HEK293 (cell line): ENCODE data around the gene NHP2.
A peak's percentile ranks its signal among the peaks of the same experiment; 100 is the strongest.

Source experiments
- GLI2 ChIP-seq: fragments of 450-650 bp; formaldehyde crosslinking; IDR thresholded peaks from 2 replicates; pipeline ENCODE4; 2017; ENCODE audit warnings: missing biosample characterization, missing genetic modification characterization, low read depth, borderline replicate concordance
- OSR2 ChIP-seq: fragments of 450-650 bp; formaldehyde crosslinking; IDR thresholded peaks from 2 replicates; pipeline ENCODE4 v1.5.1; 2016; ENCODE audit warnings: missing biosample characterization, missing genetic modification characterization
- TRIM28 ChIP-seq: IDR thresholded peaks from 2 replicates; pipeline ENCODE4 v1.6.1; 2011; ENCODE audit warnings: low read length, control low read depth, borderline replicate concordance
- YY2 ChIP-seq: fragments of 450-650 bp; formaldehyde crosslinking; IDR thresholded peaks from 2 replicates; pipeline ENCODE4 v1.5.1; 2016; ENCODE audit warnings: missing biosample characterization, missing genetic modification characterization
- ZBTB8A ChIP-seq: fragments of 450-650 bp; formaldehyde crosslinking; IDR thresholded peaks from 2 replicates; pipeline ENCODE4 v1.5.1; 2016; ENCODE audit warnings: missing biosample characterization, missing genetic modification characterization
- ZFP3 ChIP-seq: fragments of 450-650 bp; formaldehyde crosslinking; IDR thresholded peaks from 2 replicates; pipeline ENCODE4 v1.5.1; 2016; ENCODE audit warnings: low read depth, missing biosample characterization, missing genetic modification characterization
- ZNF169 ChIP-seq: fragments of 450-650 bp; formaldehyde crosslinking; IDR thresholded peaks from 2 replicates; pipeline ENCODE4 v1.5.1; 2016; ENCODE audit warnings: missing biosample characterization, missing genetic modification characterization
- ZNF202 ChIP-seq: fragments of 450-650 bp; formaldehyde crosslinking; IDR thresholded peaks from 2 replicates; pipeline ENCODE4 v1.5.1; 2016; ENCODE audit warnings: missing biosample characterization, missing genetic modification characterization, borderline replicate concordance
- ZNF223 ChIP-seq: fragments of 450-650 bp; formaldehyde crosslinking; IDR thresholded peaks from 2 replicates; pipeline ENCODE4 v1.5.1; 2016; ENCODE audit warnings: missing biosample characterization, missing genetic modification characterization
- ZNF292 ChIP-seq: fragments of 450-650 bp; formaldehyde crosslinking; IDR thresholded peaks from 2 replicates; pipeline ENCODE4 v1.5.1; 2016; ENCODE audit warnings: low read depth, missing biosample characterization, missing genetic modification characterization, borderline replicate concordance
- ZNF324 ChIP-seq: fragments of 450-650 bp; formaldehyde crosslinking; IDR thresholded peaks from 2 replicates; pipeline ENCODE4 v1.5.1; 2016; ENCODE audit warnings: missing biosample characterization, missing genetic modification characterization
- ZNF521 ChIP-seq: fragments of 450-650 bp; formaldehyde crosslinking; IDR thresholded peaks from 2 replicates; pipeline ENCODE4 v1.5.1; 2017; ENCODE audit warnings: missing biosample characterization, mild to moderate bottlenecking, missing genetic modification characterization
- ZNF544 ChIP-seq: fragments of 450-650 bp; formaldehyde crosslinking; IDR thresholded peaks from 2 replicates; pipeline ENCODE4 v1.5.0; 2017; ENCODE audit warnings: missing biosample characterization, missing genetic modification characterization
- ZNF747 ChIP-seq: fragments of 450-650 bp; formaldehyde crosslinking; IDR thresholded peaks from 2 replicates; pipeline ENCODE4 v1.5.1; 2016; ENCODE audit warnings: missing biosample characterization, missing genetic modification characterization
- ZNF768 ChIP-seq: fragments of 450-650 bp; formaldehyde crosslinking; IDR thresholded peaks from 2 replicates; pipeline ENCODE4 v1.5.1; 2018; ENCODE audit warnings: missing biosample characterization, mild to moderate bottlenecking, missing genetic modification characterization
- ZNF777 ChIP-seq: fragments of 450-650 bp; formaldehyde crosslinking; IDR thresholded peaks from 2 replicates; pipeline ENCODE4 v1.5.1; 2017; ENCODE audit warnings: missing biosample characterization, missing genetic modification characterization, borderline replicate concordance
- ZSCAN30 ChIP-seq: fragments of 450-650 bp; IDR thresholded peaks from 2 replicates; pipeline ENCODE4 v1.5.1; 2018; ENCODE audit warnings: missing biosample characterization, mild to moderate bottlenecking, missing genetic modification characterization, moderate library complexity
- TF ChIP-seq, protein P1 (sequence below): fragments of 450-650 bp; formaldehyde crosslinking; IDR thresholded peaks from 2 replicates; pipeline ENCODE4 v1.5.1; 2016; ENCODE audit warnings: missing biosample characterization, missing genetic modification characterization
- TF ChIP-seq, protein P2 (sequence below): fragments of 450-650 bp; formaldehyde crosslinking; IDR thresholded peaks from 2 replicates; pipeline ENCODE4 v1.5.1; 2016; ENCODE audit warnings: missing biosample characterization, missing genetic modification characterization
- TF ChIP-seq, protein P3 (sequence below): fragments of 450-650 bp; formaldehyde crosslinking; IDR thresholded peaks from 2 replicates; pipeline ENCODE4; 2016; ENCODE audit warnings: missing biosample characterization, missing genetic modification characterization
- TF ChIP-seq, protein P4 (sequence below): fragments of 450-650 bp; formaldehyde crosslinking; IDR thresholded peaks from 2 replicates; pipeline ENCODE4 v1.5.1; 2016; ENCODE audit warnings: missing biosample characterization, missing genetic modification characterization, low read depth
- TF ChIP-seq, protein P5 (sequence below): fragments of 450-650 bp; formaldehyde crosslinking; IDR thresholded peaks from 2 replicates; pipeline ENCODE4 v1.5.1; 2016; ENCODE audit warnings: missing biosample characterization, missing genetic modification characterization
- TF ChIP-seq, protein P6 (sequence below): fragments of 450-650 bp; IDR thresholded peaks from 2 replicates; pipeline ENCODE4 v1.5.1; 2018; ENCODE audit warnings: missing biosample characterization, missing genetic modification characterization
- TF ChIP-seq, protein P7 (sequence below): fragments of 450-650 bp; IDR thresholded peaks from 2 replicates; pipeline ENCODE4 v1.5.1; 2018; ENCODE audit warnings: missing biosample characterization, mild to moderate bottlenecking, missing genetic modification characterization

The NHP2 gene

DNA sequence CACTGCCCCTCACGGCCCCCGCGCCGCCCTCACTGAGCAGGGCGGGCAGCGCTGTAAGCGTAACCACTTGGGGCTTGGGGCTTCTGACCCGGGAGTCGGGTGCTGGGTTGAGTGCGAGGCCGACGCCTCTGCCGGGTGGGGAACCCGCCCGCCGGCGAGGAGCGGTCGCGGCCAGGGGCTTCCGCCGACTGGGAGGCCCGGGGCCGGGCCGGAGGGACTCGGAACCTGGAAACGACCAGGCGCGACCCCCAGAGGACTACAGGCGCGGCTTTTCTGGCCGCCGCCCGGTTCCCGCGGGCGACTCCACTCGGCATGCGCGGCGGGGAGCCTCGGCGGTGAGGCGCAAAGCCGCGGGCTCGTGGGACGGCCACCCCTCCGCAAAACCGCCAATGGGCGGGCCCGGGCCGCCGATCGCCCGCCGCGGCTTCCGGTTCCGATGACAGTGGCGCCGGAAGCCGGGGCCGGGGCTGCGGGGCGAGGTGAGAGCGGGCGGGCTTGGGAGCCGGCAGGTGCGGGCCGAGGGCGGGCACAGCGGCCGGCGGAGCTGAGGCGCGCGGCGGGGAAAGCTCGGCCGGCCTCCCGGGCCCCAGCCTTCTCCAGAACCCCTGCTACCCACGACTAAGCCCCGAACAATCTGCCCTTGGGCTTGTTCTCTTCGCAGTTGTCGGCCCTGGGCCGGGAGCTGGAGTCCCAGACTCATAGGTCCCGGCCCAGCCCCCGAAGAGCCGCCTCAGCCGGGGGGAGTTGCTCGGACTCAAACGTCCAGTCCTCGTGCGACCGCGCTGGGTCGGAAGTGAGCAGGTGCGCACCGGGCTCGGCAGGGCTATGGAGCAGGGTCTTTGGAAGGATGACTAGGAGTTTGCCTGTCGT is 22.9 kb downstream of the NHP2 start, which contains the start of gene RMND5B (continued):
- TF ChIP-seq ZBTB8A (tag by site-specific recombination) (peak; percentile 89), TRIM28 (no peak), YY2 (tag by site-specific recombination) (no peak), ZNF768 (tag by site-specific recombination) (no peak), GLI2 (tag by site-specific recombination) (no peak), ZNF747 (tag by site-specific recombination) (no peak), OSR2 (peak; percentile 86), ZNF521 (tag by site-specific recombination) (no peak), ZNF169 (tag by site-specific recombination) (no peak), ZNF223 (tag by site-specific recombination) (no peak), ZSCAN30 (tag by site-specific recombination) (peak; percentile 95), ZFP3 (peak; percentile 59; the same call in 1 of the 2 replicates), ZNF324 (tag by site-specific recombination) (peak; percentile 59; the same call in 1 of the 2 replicates), ZNF292 (no peak), ZNF544 (tag by site-specific recombination) (no peak), ZNF202 (tag by site-specific recombination) (no peak), ZNF777 (tag by site-specific recombination) (peak; percentile 47; the same call in 1 of the 2 replicates)
- TF ChIP-seq, protein P1, sequence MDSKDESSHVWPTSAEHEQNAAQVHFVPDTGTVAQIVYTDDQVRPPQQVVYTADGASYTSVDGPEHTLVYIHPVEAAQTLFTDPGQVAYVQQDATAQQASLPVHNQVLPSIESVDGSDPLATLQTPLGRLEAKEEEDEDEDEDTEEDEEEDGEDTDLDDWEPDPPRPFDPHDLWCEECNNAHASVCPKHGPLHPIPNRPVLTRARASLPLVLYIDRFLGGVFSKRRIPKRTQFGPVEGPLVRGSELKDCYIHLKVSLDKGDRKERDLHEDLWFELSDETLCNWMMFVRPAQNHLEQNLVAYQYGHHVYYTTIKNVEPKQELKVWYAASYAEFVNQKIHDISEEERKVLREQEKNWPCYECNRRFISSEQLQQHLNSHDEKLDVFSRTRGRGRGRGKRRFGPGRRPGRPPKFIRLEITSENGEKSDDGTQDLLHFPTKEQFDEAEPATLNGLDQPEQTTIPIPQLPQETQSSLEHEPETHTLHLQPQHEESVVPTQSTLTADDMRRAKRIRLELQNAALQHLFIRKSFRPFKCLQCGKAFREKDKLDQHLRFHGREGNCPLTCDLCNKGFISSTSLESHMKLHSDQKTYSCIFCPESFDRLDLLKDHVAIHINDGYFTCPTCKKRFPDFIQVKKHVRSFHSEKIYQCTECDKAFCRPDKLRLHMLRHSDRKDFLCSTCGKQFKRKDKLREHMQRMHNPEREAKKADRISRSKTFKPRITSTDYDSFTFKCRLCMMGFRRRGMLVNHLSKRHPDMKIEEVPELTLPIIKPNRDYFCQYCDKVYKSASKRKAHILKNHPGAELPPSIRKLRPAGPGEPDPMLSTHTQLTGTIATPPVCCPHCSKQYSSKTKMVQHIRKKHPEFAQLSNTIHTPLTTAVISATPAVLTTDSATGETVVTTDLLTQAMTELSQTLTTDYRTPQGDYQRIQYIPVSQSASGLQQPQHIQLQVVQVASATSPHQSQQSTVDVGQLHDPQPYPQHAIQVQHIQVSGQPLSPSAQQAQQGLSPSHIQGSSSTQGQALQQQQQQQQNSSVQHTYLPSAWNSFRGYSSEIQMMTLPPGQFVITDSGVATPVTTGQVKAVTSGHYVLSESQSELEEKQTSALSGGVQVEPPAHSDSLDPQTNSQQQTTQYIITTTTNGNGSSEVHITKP (tag by site-specific recombination) = peak; percentile 97
- TF ChIP-seq, protein P2, sequence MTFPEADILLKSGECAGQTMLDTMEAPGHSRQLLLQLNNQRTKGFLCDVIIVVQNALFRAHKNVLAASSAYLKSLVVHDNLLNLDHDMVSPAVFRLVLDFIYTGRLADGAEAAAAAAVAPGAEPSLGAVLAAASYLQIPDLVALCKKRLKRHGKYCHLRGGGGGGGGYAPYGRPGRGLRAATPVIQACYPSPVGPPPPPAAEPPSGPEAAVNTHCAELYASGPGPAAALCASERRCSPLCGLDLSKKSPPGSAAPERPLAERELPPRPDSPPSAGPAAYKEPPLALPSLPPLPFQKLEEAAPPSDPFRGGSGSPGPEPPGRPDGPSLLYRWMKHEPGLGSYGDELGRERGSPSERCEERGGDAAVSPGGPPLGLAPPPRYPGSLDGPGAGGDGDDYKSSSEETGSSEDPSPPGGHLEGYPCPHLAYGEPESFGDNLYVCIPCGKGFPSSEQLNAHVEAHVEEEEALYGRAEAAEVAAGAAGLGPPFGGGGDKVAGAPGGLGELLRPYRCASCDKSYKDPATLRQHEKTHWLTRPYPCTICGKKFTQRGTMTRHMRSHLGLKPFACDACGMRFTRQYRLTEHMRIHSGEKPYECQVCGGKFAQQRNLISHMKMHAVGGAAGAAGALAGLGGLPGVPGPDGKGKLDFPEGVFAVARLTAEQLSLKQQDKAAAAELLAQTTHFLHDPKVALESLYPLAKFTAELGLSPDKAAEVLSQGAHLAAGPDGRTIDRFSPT = peak; percentile 39; the same call in 1 of the 2 replicates
- TF ChIP-seq, protein P3, sequence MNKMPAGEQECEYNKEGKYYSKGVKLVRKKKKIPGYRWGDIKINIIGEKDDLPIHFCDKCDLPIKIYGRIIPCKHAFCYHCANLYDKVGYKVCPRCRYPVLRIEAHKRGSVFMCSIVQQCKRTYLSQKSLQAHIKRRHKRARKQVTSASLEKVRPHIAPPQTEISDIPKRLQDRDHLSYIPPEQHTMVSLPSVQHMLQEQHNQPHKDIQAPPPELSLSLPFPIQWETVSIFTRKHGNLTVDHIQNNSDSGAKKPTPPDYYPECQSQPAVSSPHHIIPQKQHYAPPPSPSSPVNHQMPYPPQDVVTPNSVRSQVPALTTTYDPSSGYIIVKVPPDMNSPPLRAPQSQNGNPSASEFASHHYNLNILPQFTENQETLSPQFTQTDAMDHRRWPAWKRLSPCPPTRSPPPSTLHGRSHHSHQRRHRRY (tag by site-specific recombination) = no peak
- TF ChIP-seq, protein P4, sequence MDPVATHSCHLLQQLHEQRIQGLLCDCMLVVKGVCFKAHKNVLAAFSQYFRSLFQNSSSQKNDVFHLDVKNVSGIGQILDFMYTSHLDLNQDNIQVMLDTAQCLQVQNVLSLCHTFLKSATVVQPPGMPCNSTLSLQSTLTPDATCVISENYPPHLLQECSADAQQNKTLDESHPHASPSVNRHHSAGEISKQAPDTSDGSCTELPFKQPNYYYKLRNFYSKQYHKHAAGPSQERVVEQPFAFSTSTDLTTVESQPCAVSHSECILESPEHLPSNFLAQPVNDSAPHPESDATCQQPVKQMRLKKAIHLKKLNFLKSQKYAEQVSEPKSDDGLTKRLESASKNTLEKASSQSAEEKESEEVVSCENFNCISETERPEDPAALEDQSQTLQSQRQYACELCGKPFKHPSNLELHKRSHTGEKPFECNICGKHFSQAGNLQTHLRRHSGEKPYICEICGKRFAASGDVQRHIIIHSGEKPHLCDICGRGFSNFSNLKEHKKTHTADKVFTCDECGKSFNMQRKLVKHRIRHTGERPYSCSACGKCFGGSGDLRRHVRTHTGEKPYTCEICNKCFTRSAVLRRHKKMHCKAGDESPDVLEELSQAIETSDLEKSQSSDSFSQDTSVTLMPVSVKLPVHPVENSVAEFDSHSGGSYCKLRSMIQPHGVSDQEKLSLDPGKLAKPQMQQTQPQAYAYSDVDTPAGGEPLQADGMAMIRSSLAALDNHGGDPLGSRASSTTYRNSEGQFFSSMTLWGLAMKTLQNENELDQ (tag by site-specific recombination) = no peak
- TF ChIP-seq, protein P5, sequence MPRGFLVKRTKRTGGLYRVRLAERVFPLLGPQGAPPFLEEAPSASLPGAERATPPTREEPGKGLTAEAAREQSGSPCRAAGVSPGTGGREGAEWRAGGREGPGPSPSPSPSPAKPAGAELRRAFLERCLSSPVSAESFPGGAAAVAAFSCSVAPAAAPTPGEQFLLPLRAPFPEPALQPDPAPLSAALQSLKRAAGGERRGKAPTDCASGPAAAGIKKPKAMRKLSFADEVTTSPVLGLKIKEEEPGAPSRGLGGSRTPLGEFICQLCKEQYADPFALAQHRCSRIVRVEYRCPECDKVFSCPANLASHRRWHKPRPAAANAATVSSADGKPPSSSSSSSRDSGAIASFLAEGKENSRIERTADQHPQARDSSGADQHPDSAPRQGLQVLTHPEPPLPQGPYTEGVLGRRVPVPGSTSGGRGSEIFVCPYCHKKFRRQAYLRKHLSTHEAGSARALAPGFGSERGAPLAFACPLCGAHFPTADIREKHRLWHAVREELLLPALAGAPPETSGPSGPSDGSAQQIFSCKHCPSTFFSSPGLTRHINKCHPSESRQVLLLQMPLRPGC (tag by site-specific recombination) = no peak
- TF ChIP-seq, protein P6, sequence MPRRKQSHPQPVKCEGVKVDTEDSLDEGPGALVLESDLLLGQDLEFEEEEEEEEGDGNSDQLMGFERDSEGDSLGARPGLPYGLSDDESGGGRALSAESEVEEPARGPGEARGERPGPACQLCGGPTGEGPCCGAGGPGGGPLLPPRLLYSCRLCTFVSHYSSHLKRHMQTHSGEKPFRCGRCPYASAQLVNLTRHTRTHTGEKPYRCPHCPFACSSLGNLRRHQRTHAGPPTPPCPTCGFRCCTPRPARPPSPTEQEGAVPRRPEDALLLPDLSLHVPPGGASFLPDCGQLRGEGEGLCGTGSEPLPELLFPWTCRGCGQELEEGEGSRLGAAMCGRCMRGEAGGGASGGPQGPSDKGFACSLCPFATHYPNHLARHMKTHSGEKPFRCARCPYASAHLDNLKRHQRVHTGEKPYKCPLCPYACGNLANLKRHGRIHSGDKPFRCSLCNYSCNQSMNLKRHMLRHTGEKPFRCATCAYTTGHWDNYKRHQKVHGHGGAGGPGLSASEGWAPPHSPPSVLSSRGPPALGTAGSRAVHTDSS = peak; percentile 12; the same call in 1 of the 2 replicates
- TF ChIP-seq, protein P7, sequence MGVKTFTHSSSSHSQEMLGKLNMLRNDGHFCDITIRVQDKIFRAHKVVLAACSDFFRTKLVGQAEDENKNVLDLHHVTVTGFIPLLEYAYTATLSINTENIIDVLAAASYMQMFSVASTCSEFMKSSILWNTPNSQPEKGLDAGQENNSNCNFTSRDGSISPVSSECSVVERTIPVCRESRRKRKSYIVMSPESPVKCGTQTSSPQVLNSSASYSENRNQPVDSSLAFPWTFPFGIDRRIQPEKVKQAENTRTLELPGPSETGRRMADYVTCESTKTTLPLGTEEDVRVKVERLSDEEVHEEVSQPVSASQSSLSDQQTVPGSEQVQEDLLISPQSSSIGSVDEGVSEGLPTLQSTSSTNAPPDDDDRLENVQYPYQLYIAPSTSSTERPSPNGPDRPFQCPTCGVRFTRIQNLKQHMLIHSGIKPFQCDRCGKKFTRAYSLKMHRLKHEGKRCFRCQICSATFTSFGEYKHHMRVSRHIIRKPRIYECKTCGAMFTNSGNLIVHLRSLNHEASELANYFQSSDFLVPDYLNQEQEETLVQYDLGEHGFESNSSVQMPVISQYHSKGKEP (tag by site-specific recombination) = peak; percentile 56; the same call in 1 of the 2 replicates
